ENCODE measurements around the gene LNX1.
A peak's percentile ranks its signal among the peaks of the same experiment; 100 is the strongest.

LNX1 gene

DNA sequence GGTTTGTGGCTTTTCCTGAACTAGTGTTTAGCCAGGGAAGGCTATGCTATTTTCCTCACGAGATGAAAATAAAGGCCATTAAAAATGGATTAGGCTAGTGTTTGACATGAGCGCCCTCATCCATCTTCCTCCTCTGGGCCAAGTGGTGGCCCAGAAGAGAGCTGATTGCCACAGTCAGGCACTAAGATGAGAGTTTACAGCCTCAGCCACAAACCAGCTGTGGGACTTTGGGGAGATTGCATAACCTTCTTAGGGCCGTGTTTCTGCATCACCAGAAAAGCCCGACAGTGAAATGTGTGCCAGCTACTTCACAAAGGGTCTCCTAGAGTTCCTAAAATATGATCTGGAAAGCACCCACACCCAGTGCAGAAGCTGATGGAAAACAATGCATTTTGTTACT, 42.3 kb upstream of the LNX1 start:
- TF ChIP-seq MAX (IDR thresholded peaks at IDR 0.05; ENCODE audit: low read depth, low read length) (0 out of 2 replicates have a peak, but pooled peaks have one; percentile 5), MYC (IDR thresholded peaks at IDR 0.05; ENCODE audit: low read depth, low read length) (no peak)
- DNase-seq (ENCODE audit: low read depth), result peak; percentile 87
- no peak overlapping the region for H3K4me3 ChIP-seq (ENCODE audit: low read depth, low read length)

DNA sequence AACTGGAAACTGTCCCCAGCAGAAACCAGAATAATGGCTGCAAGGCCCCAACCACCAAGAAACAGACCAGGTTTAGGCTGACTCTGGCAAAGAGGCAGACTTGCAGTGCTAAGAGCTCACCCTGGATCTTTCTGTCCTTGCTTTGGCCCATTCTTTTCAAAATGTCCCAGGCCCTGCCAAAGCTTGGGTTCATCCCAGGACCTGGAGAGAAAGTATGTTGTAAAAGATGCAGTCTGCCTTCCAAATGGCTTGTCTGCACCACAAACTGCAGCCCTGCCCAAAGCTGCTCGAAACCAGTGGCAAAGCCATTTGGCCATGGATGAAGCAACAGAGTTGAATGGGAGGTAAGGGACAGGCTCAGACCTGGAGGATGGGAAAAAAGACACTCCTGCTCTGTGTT, 38.0 kb upstream of the LNX1 start:
- DNase-seq (ENCODE audit: low read depth), result no peak
- no peak overlapping the region for H3K4me3 ChIP-seq (ENCODE audit: low read depth, low read length)
- TF ChIP-seq MYC (IDR thresholded peaks at IDR 0.05; ENCODE audit: low read depth, low read length), result no peak
- TF ChIP-seq, protein P1, sequence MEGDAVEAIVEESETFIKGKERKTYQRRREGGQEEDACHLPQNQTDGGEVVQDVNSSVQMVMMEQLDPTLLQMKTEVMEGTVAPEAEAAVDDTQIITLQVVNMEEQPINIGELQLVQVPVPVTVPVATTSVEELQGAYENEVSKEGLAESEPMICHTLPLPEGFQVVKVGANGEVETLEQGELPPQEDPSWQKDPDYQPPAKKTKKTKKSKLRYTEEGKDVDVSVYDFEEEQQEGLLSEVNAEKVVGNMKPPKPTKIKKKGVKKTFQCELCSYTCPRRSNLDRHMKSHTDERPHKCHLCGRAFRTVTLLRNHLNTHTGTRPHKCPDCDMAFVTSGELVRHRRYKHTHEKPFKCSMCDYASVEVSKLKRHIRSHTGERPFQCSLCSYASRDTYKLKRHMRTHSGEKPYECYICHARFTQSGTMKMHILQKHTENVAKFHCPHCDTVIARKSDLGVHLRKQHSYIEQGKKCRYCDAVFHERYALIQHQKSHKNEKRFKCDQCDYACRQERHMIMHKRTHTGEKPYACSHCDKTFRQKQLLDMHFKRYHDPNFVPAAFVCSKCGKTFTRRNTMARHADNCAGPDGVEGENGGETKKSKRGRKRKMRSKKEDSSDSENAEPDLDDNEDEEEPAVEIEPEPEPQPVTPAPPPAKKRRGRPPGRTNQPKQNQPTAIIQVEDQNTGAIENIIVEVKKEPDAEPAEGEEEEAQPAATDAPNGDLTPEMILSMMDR (IDR thresholded peaks at IDR 0.05; ENCODE audit: low read depth, low read length), result no peak
- TF ChIP-seq POLR2A (IDR thresholded peaks at IDR 0.05; ENCODE audit: extremely low read depth, insufficient read length), result no peak
- TF ChIP-seq MAX (IDR thresholded peaks at IDR 0.05; ENCODE audit: low read depth, low read length), result no peak

- TF ChIP-seq, protein P1 (IDR thresholded peaks at IDR 0.05; ENCODE audit: low read depth, low read length), result no peak
- no peak for TF ChIP-seq POLR2A (IDR thresholded peaks at IDR 0.05; ENCODE audit: extremely low read depth, insufficient read length)
- no peak for TF ChIP-seq MAX (IDR thresholded peaks at IDR 0.05; ENCODE audit: low read depth, low read length)
- TF ChIP-seq MYC (IDR thresholded peaks at IDR 0.05; ENCODE audit: low read depth, low read length), result no peak
- no peak overlapping the region for H3K4me3 ChIP-seq (ENCODE audit: low read depth, low read length)
- no peak for DNase-seq (ENCODE audit: low read depth)
Observed at GRCh38 chr4:53626491-53626890, 35.2 kb upstream of the LNX1 start.

DNA sequence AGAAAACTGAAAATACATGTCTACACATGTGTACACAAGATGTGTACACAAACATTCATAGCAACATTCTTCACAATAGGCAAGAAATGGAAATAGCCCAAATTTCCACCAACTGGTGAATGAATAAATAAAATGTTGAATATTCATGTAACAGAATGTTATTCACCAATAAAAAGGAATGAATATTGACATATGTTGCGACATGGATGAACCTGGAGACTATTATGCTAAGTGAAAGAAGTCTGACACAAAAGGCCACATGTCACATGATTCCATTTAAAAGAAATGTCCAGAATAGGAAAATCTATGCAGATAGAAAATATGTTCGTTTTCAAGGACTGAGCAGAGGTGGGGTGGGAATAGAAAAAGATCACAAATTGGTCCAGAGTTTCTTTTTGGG, 34.6 kb upstream of the LNX1 start:
- DNase-seq (ENCODE audit: low read depth), result no peak
- no peak overlapping the region for H3K4me3 ChIP-seq (ENCODE audit: low read depth, low read length)
- TF ChIP-seq, protein P1 (IDR thresholded peaks at IDR 0.05; ENCODE audit: low read depth, low read length), result no peak
- no peak for TF ChIP-seq POLR2A (IDR thresholded peaks at IDR 0.05; ENCODE audit: extremely low read depth, insufficient read length)
- TF ChIP-seq MAX (IDR thresholded peaks at IDR 0.05; ENCODE audit: low read depth, low read length), result no peak
- no peak for TF ChIP-seq MYC (IDR thresholded peaks at IDR 0.05; ENCODE audit: low read depth, low read length)

- no peak for DNase-seq (ENCODE audit: low read depth)
Observed at GRCh38 chr4:53622739-53623151, 31.5 kb upstream of the LNX1 start.

GRCh38 chr4:53620956-53621355, 29.7 kb upstream of the LNX1 start:
- no peak for TF ChIP-seq MYC (IDR thresholded peaks at IDR 0.05; ENCODE audit: low read depth, low read length)
- no peak for TF ChIP-seq MAX (IDR thresholded peaks at IDR 0.05; ENCODE audit: low read depth, low read length)
- TF ChIP-seq, protein P1 (IDR thresholded peaks at IDR 0.05; ENCODE audit: low read depth, low read length), result no peak
- TF ChIP-seq POLR2A (IDR thresholded peaks at IDR 0.05; ENCODE audit: extremely low read depth, insufficient read length), result no peak
- DNase-seq (ENCODE audit: low read depth), result no peak

More at GRCh38 chr4:53622739-53623151, 31.5 kb upstream of the LNX1 start:
- H3K4me3 ChIP-seq (ENCODE audit: low read depth, low read length), result no peak overlapping the region
- TF ChIP-seq POLR2A (IDR thresholded peaks at IDR 0.05; ENCODE audit: extremely low read depth, insufficient read length), result no peak
- TF ChIP-seq, protein P1 (IDR thresholded peaks at IDR 0.05; ENCODE audit: low read depth, low read length), result no peak

More at GRCh38 chr4:53620956-53621355, 29.7 kb upstream of the LNX1 start:
- no peak overlapping the region for H3K4me3 ChIP-seq (ENCODE audit: low read depth, low read length)

All from NB4 (cell line).